ENCODE results near the gene ZC3H12A.

ZC3H12A gene

GRCh38 chr1:37453647-37454046, 20.7 kb upstream of the ZC3H12A start:
- no peak overlapping the region for H3K4me3 ChIP-seq (ENCODE audit: low read depth, low read length)
- no peak for DNase-seq (ENCODE audit: low read depth)
- TF ChIP-seq CTCF (IDR thresholded peaks at IDR 0.05; ENCODE audit: low read depth, low read length, missing control alignments) = no peak

GRCh38 chr1:37455516-37455915, 18.9 kb upstream of the ZC3H12A start:
- no peak for DNase-seq (ENCODE audit: low read depth)
- TF ChIP-seq CTCF (IDR thresholded peaks at IDR 0.05; ENCODE audit: low read depth, low read length, missing control alignments) = no peak
- no peak overlapping the region for H3K4me3 ChIP-seq (ENCODE audit: low read depth, low read length)

GRCh38 chr1:37456614-37457013, 17.8 kb upstream of the ZC3H12A start:
- H3K4me3 ChIP-seq (ENCODE audit: low read depth, low read length) = no peak overlapping the region
- TF ChIP-seq CTCF (IDR thresholded peaks at IDR 0.05; ENCODE audit: low read depth, low read length, missing control alignments) = no peak

DNA sequence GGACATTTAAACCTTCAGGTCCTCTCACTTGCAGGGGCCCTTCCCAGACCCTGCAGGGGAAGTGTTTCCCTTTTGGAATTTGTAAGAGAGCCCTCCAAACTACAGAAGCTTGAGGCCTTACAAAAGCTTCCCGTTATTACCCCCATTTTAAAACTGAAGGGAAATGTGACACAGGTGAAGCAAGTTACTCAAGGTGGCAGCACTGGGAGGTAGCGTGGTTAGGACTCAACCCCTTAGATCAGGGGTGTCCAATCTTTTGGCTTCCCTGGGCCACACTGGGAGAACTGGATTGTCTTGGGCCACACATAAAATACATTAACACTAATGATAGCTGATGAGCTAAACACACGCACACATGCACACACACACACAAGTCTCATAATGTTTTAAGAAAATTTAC, 15.8 kb upstream of the ZC3H12A start:
- H3K4me3 ChIP-seq (ENCODE audit: low read depth, low read length) = no peak overlapping the region
- DNase-seq (ENCODE audit: low read depth) = no peak
- no peak for TF ChIP-seq CTCF (IDR thresholded peaks at IDR 0.05; ENCODE audit: low read depth, low read length, missing control alignments)

More at GRCh38 chr1:37456614-37457013, 17.8 kb upstream of the ZC3H12A start:
- DNase-seq (ENCODE audit: low read depth) = no peak

DNA sequence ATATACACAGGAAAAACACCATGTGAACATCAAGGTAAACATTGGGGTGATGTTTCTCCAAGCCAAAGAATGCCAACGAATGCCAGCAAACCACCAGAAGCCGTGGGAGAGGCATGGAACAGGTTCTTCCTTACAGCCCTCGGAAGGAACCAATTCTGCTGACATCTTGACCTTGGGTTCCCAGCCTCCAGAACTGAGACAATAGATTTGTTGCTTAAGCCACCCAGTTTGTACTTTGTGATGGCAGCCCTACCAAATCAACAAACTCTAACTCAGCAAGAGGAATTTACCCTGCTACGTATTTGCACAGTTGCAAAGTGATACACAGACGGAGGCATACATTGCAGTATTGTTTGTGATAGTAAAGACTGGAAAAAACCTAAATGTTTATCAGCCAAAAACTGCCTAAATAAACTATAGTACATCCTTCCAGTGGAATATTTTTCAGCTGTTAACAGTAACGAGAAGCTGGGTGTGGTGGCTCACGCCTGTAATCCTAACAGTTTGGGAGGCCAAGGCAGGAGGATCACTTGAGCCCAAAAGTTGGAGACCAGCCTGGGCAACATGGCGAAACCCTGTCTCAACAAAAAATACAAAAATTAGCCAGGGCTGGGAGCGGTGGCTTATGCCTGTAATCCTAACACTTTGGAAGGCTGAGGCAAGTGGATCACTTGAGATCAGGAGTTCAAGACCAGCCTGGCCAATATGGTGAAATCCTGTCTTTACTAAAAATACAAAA, 12.5 kb upstream of the ZC3H12A start:
- no peak for TF ChIP-seq CTCF (IDR thresholded peaks at IDR 0.05; ENCODE audit: low read depth, low read length, missing control alignments)
- no peak overlapping the region for H3K4me3 ChIP-seq (ENCODE audit: low read depth, low read length)
- DNase-seq (ENCODE audit: low read depth) = no peak

GRCh38 chr1:37464443-37464842, 9.9 kb upstream of the ZC3H12A start:
- TF ChIP-seq CTCF (IDR thresholded peaks at IDR 0.05; ENCODE audit: low read depth, low read length, missing control alignments) = no peak
- H3K4me3 ChIP-seq (ENCODE audit: low read depth, low read length) = no peak overlapping the region
- no peak for DNase-seq (ENCODE audit: low read depth)
